GM21367 (cell line): ENCODE results near the gene EPC2.
"Not testable (repeated sequence)": the region's sequence is repeated elsewhere in the genome, so short reads cannot be mapped to it uniquely, and the experiment has no call there.

Experiments used
- ATAC-seq: cut with Tn5 transposase; IDR thresholded peaks from one replicate; pipeline ENCODE4 v1.9.1; 2021; ENCODE audit not compliant: unreplicated experiment

The EPC2 gene

GRCh38 chr2:148640767-148641166 lies 3.8 kb upstream of the EPC2 start:
- ATAC-seq, result no peak

GRCh38 chr2:148642112-148642744 lies 2.3 kb upstream of the EPC2 start:
- ATAC-seq, result no peak

- no peak for ATAC-seq
Observed at GRCh38 chr2:148642891-148643416, 1.6 kb upstream of the EPC2 start.

- ATAC-seq, result peak; percentile 18
Observed at GRCh38 chr2:148643421-148643820, 1.1 kb upstream of the EPC2 start.

GRCh38 chr2:148644883-148645538 lies 460 bp downstream of the EPC2 start:
- peak; percentile 47 for ATAC-seq

GRCh38 chr2:148645539-148646230 lies 1.1 kb downstream of the EPC2 start:
- ATAC-seq, result peak; percentile 40

GRCh38 chr2:148646231-148646559 lies 1.6 kb downstream of the EPC2 start:
- no peak for ATAC-seq

GRCh38 chr2:148647711-148648110 lies 3.2 kb downstream of the EPC2 start:
- ATAC-seq, result not testable (repeated sequence)

GRCh38 chr2:148649936-148650335 lies 5.4 kb downstream of the EPC2 start:
- ATAC-seq, result no peak

- ATAC-seq, result no peak
Observed at GRCh38 chr2:148650881-148651280, 6.3 kb downstream of the EPC2 start.

- ATAC-seq, result no peak
Observed at GRCh38 chr2:148651972-148652371, 7.4 kb downstream of the EPC2 start.

GRCh38 chr2:148653437-148653836 lies 8.9 kb downstream of the EPC2 start:
- ATAC-seq, result peak; percentile 91

- ATAC-seq, result no peak
Observed at GRCh38 chr2:148654435-148654834, 9.9 kb downstream of the EPC2 start.

- no peak for ATAC-seq
Observed at GRCh38 chr2:148656516-148656915, 12.0 kb downstream of the EPC2 start.

GRCh38 chr2:148658807-148659722 lies 14.5 kb downstream of the EPC2 start:
- ATAC-seq, result peak; percentile 96

GRCh38 chr2:148660999-148661398 lies 16.4 kb downstream of the EPC2 start:
- no peak for ATAC-seq

- ATAC-seq, result not testable (repeated sequence)
Observed at GRCh38 chr2:148662332-148662731, 17.8 kb downstream of the EPC2 start.

GRCh38 chr2:148664229-148664628 lies 19.7 kb downstream of the EPC2 start:
- no peak for ATAC-seq

- no peak for ATAC-seq
Observed at GRCh38 chr2:148666555-148666954, 22.0 kb downstream of the EPC2 start.

- no peak for ATAC-seq
Observed at GRCh38 chr2:148667113-148667836, 22.7 kb downstream of the EPC2 start.
